PFSK-1 (cell line): ENCODE results near the gene GCNT1.

ENCODE experiments used
- SIN3A ChIP-seq: IDR thresholded peaks from 2 replicates; pipeline ENCODE4 v1.6.1; 2012; ENCODE audit warnings: mild to moderate bottlenecking, low read length, moderate library complexity, borderline replicate concordance; ENCODE audit not compliant: insufficient read depth
- TAF1 ChIP-seq: IDR thresholded peaks from 2 replicates; pipeline ENCODE4 v1.6.1; 2012; ENCODE audit warnings: low read length, control low read depth, borderline replicate concordance; ENCODE audit not compliant: insufficient read depth

DNA sequence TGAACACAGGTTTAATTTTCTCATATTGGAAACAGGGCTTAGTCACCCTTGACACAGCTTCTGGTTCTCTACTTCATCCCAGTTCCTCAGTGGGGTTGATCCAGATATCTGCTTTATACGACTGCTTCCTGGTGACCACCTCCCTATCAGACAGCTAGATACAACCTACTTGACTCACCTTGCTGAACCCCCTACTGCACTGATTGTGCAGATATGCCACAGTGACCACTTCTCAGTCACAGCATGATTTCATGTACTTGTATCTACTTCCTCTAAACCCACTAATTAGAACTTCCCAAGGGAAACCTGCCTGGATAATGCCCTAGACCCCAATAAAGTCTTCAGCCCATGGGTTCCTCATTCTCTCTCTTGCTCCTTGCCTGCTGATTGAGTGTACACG lies 46.3 kb upstream of the GCNT1 start:
- TF ChIP-seq SIN3A (no peak), TAF1 (no peak)
